ENCODE results near the gene GHRH. TPM values are rescaled to one million over a fixed set of nuclear protein-coding genes. Genes with fewer than 3 reads are reported as not detected.

The GHRH gene
- total RNA-seq, 4 donors from 2014 or later: not detected

GRCh38 chr20:37305839-37306238, 44.2 kb upstream of the GHRH start:
- WGBS, 2 donors: 77 to 78% methylated on average over 3 of the region's 3 CpGs
- H3K4me3 ChIP-seq (ENCODE audit: low read depth, poor library complexity, severe bottlenecking): no peak overlapping the region
- peak in 1 of 2 donors; percentile 72 for DNase-seq (ENCODE audit: low spot score in 2 of 2)
- TF ChIP-seq POLR2A (IDR thresholded peaks at IDR 0.05) (no peak), CTCF (IDR thresholded peaks at IDR 0.05) (no peak)
- intact Hi-C loops (cut with DNase I; ENCODE audit: low total_unique reads): no loop called here

- 76 to 84% methylated on average over 6 of the region's 6 CpGs for WGBS, 2 donors
- DNase-seq (ENCODE audit: low spot score in 2 of 2): no peak
- intact Hi-C loops (cut with DNase I; ENCODE audit: low total_unique reads): no loop called here
- H3K4me3 ChIP-seq (ENCODE audit: low read depth, poor library complexity, severe bottlenecking): no peak overlapping the region
- TF ChIP-seq CTCF (IDR thresholded peaks at IDR 0.05): no peak
- TF ChIP-seq POLR2A (IDR thresholded peaks at IDR 0.05): no peak
Observed at GRCh38 chr20:37305079-37305478, 43.5 kb upstream of the GHRH start.

- TF ChIP-seq POLR2A (IDR thresholded peaks at IDR 0.05) (no peak), CTCF (IDR thresholded peaks at IDR 0.05) (no peak)
- no peak overlapping the region for H3K4me3 ChIP-seq (ENCODE audit: low read depth, poor library complexity, severe bottlenecking)
- DNase-seq (ENCODE audit: low spot score in 2 of 2): no peak
- intact Hi-C loops (cut with DNase I; ENCODE audit: low total_unique reads): no loop called here
- WGBS, 2 donors: 87 to 92% methylated on average over 4 of the region's 4 CpGs
Observed at GRCh38 chr20:37303637-37304036, 42.0 kb upstream of the GHRH start.

- TF ChIP-seq CTCF (IDR thresholded peaks at IDR 0.05) (no peak), POLR2A (IDR thresholded peaks at IDR 0.05) (no peak)
- DNase-seq (ENCODE audit: low spot score in 2 of 2): no peak
- 78 to 95% methylated on average over 2 of the region's 2 CpGs for WGBS, 2 donors
- H3K4me3 ChIP-seq (ENCODE audit: low read depth, poor library complexity, severe bottlenecking): no peak overlapping the region
- intact Hi-C loops (cut with DNase I; ENCODE audit: low total_unique reads): no loop called here
Observed at GRCh38 chr20:37302981-37303380, 41.4 kb upstream of the GHRH start.

- intact Hi-C loops (cut with DNase I; ENCODE audit: low total_unique reads): no loop called here
- TF ChIP-seq POLR2A (IDR thresholded peaks at IDR 0.05) (no peak), CTCF (IDR thresholded peaks at IDR 0.05) (no peak)
Observed at GRCh38 chr20:37301558-37301957, 39.9 kb upstream of the GHRH start.

GRCh38 chr20:37301120-37301519, 39.5 kb upstream of the GHRH start:
- H3K4me3 ChIP-seq (ENCODE audit: low read depth, poor library complexity, severe bottlenecking): no peak overlapping the region
- intact Hi-C loops (cut with DNase I; ENCODE audit: low total_unique reads): no loop called here
- WGBS, 2 donors: 96 to 97% methylated on average over 9 of the region's 9 CpGs
- no peak for TF ChIP-seq POLR2A (IDR thresholded peaks at IDR 0.05)
- TF ChIP-seq CTCF (IDR thresholded peaks at IDR 0.05): no peak
- peak in 1 of 2 donors; percentile 70 for DNase-seq (ENCODE audit: low spot score in 2 of 2)

More at GRCh38 chr20:37301558-37301957, 39.9 kb upstream of the GHRH start:
- DNase-seq (ENCODE audit: low spot score in 2 of 2): no peak
- WGBS, 2 donors: 95 to 96% methylated on average over 3 of the region's 3 CpGs
- no peak overlapping the region for H3K4me3 ChIP-seq (ENCODE audit: low read depth, poor library complexity, severe bottlenecking)
